H9 (cell line): ENCODE results near the gene OS9. TPM values are rescaled to one million over a fixed set of nuclear protein-coding genes. Genes with fewer than 3 reads are reported as not detected.

ENCODE experiments used
- DNase-seq: peaks from one replicate; pipeline ENCODE4 v3.0.0-alpha.2; 2017
- H2AFZ ChIP-seq: one replicate; pipeline ENCODE4 v1.6.1; 2013; ENCODE audit warnings: mild to moderate bottlenecking, low read length, control low read depth, moderate library complexity
- H2AK5ac ChIP-seq: 2 replicates; pipeline ENCODE4 v1.6.1; 2013; ENCODE audit warnings: low read length, control low read depth, mixed read lengths; ENCODE audit not compliant: insufficient read length
- H2BK120ac ChIP-seq: one replicate; pipeline ENCODE4 v1.6.1; 2013; ENCODE audit warnings: low read depth, mild to moderate bottlenecking, low read length, control low read depth, inconsistent platforms; ENCODE audit not compliant: poor library complexity, severe bottlenecking
- H2BK12ac ChIP-seq: 2 replicates; pipeline ENCODE4 v1.6.1; 2013; ENCODE audit warnings: low read length, control low read depth, mixed read lengths, low read depth; ENCODE audit not compliant: insufficient read length
- H2BK15ac ChIP-seq: 2 replicates; pipeline ENCODE4 v1.6.1; 2013; ENCODE audit warnings: low read depth, low read length, control low read depth
- H2BK20ac ChIP-seq: one replicate; pipeline ENCODE4 v1.6.1; 2013; ENCODE audit warnings: low read depth, mild to moderate bottlenecking, low read length, control low read depth, inconsistent platforms; ENCODE audit not compliant: poor library complexity, severe bottlenecking
- H2BK5ac ChIP-seq: 2 replicates; pipeline ENCODE4 v1.6.1; 2013; ENCODE audit warnings: low read length, control low read depth, mixed read lengths; ENCODE audit not compliant: insufficient read length
- H3K14ac ChIP-seq: 2 replicates; pipeline ENCODE4 v1.6.1; 2013; ENCODE audit warnings: low read length, control low read depth; ENCODE audit not compliant: insufficient read depth
- H3K18ac ChIP-seq: 2 replicates; pipeline ENCODE4 v1.6.1; 2013; ENCODE audit warnings: low read depth, mild to moderate bottlenecking, mixed read lengths, low read length, control low read depth; ENCODE audit not compliant: insufficient read length
- H3K23ac ChIP-seq: 2 replicates; pipeline ENCODE4 v1.6.1; 2013; ENCODE audit warnings: low read length, control low read depth, mixed read lengths, low read depth; ENCODE audit not compliant: insufficient read length
- H3K23me2 ChIP-seq: 2 replicates; pipeline ENCODE4 v1.6.1; 2013; ENCODE audit warnings: low read depth, mild to moderate bottlenecking, mixed read lengths, low read length, control low read depth; ENCODE audit not compliant: insufficient read length, poor library complexity, severe bottlenecking
- H3K27ac ChIP-seq: 2 replicates; pipeline ENCODE4 v1.5.1; 2013; ENCODE audit warnings: low read length, control low read depth, mixed read lengths, low read depth; ENCODE audit not compliant: insufficient read length
- H3K27me3 ChIP-seq: 2 replicates; pipeline ENCODE4 v1.6.1; 2013; ENCODE audit warnings: low read length, control low read depth, inconsistent platforms; ENCODE audit not compliant: insufficient read depth
- H3K4ac ChIP-seq: 2 replicates; pipeline ENCODE4 v1.6.1; 2013; ENCODE audit warnings: low read depth, mild to moderate bottlenecking, control low read depth, inconsistent platforms, low read length, moderate library complexity
- H3K4me1 ChIP-seq: 2 replicates; pipeline ENCODE4 v1.6.1; 2013; ENCODE audit warnings: low read length, control low read depth, inconsistent platforms; ENCODE audit not compliant: insufficient read depth
- H3K4me2 ChIP-seq: 2 replicates; pipeline ENCODE4 v1.6.1; 2013; ENCODE audit warnings: low read length, control low read depth, mixed read lengths; ENCODE audit not compliant: insufficient read length, insufficient read depth
- H3K56ac ChIP-seq: 2 replicates; pipeline ENCODE4 v1.6.1; 2013; ENCODE audit warnings: low read depth, mild to moderate bottlenecking, mixed read lengths, low read length, control low read depth; ENCODE audit not compliant: insufficient read length
- H3K79me1 ChIP-seq: 2 replicates; pipeline ENCODE4 v1.6.1; 2013; ENCODE audit warnings: low read depth, mild to moderate bottlenecking, moderate library complexity, low read length, control low read depth, inconsistent platforms; ENCODE audit not compliant: insufficient read depth, poor library complexity, severe bottlenecking
- H3K79me2 ChIP-seq: 2 replicates; pipeline ENCODE4 v1.6.1; 2013; ENCODE audit warnings: low read length, control low read depth, inconsistent platforms; ENCODE audit not compliant: insufficient read depth
- H3K9ac ChIP-seq: 2 replicates; pipeline ENCODE4 v1.6.1; 2013; ENCODE audit warnings: low read length, control low read depth, mixed read lengths; ENCODE audit not compliant: insufficient read length; ENCODE audit errors: extremely low read depth
- H3K9me3 ChIP-seq: one replicate; pipeline ENCODE4 v1.6.1; 2013; ENCODE audit warnings: low read depth, low read length, inconsistent platforms; ENCODE audit not compliant: control insufficient read depth
- H3T11ph ChIP-seq: one replicate; pipeline ENCODE4 v1.6.1; 2013; ENCODE audit warnings: mild to moderate bottlenecking, low read length, control low read depth, inconsistent platforms
- H4K20me1 ChIP-seq: one replicate; pipeline ENCODE4 v1.6.1; 2013; ENCODE audit not compliant: control insufficient read depth, insufficient read length, insufficient read depth
- H4K5ac ChIP-seq: 2 replicates; pipeline ENCODE4 v1.6.1; 2013; ENCODE audit warnings: low read depth, mild to moderate bottlenecking, mixed read lengths, low read length, control low read depth; ENCODE audit not compliant: insufficient read length
- H4K8ac ChIP-seq: replicated peaks from 2 replicates; pipeline ENCODE4 v1.6.1; 2013; ENCODE audit warnings: low read length, control low read depth, mixed read lengths, low read depth; ENCODE audit not compliant: insufficient read length
- H4K91ac ChIP-seq: 2 replicates; pipeline ENCODE4 v1.6.1; 2013; ENCODE audit warnings: low read depth, mild to moderate bottlenecking, moderate library complexity, mixed read lengths, low read length, control low read depth; ENCODE audit not compliant: insufficient read length
- H3K27ac Mint-ChIP-seq, 3 experiments: 2 replicates in 2 of 3; 3 replicates in 1 of 3; pipeline ENCODE4 v1.8.0; 2020 to 2021; ENCODE audit warnings: mixed read lengths in 3 of 3, mild to moderate bottlenecking in 1 of 3, moderate library complexity in 1 of 3
- H3K27me3 Mint-ChIP-seq: 2 replicates; pipeline ENCODE4 v1.8.0; 2021; ENCODE audit warnings: low read depth, mild to moderate bottlenecking, moderate library complexity, mixed read lengths
- H3K36me3 Mint-ChIP-seq, 3 experiments: 2 replicates in 2 of 3; 3 replicates in 1 of 3; pipeline ENCODE4 v1.8.0; 2020 to 2021; ENCODE audit warnings: low read depth in 3 of 3, mixed read lengths in 3 of 3; ENCODE audit not compliant: insufficient read depth in 1 of 3
- H3K4me1 Mint-ChIP-seq, 2 experiments: 2 replicates each; pipeline ENCODE4 v1.8.0; 2020; ENCODE audit warnings: mixed read lengths in 2 of 2
- H3K4me3 Mint-ChIP-seq, 2 experiments: 2 replicates in 1 of 2; 3 replicates in 1 of 2; pipeline ENCODE4 v1.8.0; 2020 to 2021; ENCODE audit warnings: mild to moderate bottlenecking in 2 of 2, mixed read lengths in 2 of 2, moderate library complexity in 1 of 2
- H3K9me3 Mint-ChIP-seq, 2 experiments: 2 replicates in 1 of 2; 3 replicates in 1 of 2; pipeline ENCODE4 v1.8.0; 2020; ENCODE audit warnings: mild to moderate bottlenecking in 2 of 2, mixed read lengths in 2 of 2, moderate library complexity in 1 of 2
- CTCF ChIP-seq: fragments of 200-600 bp; sonication (generic); conservative IDR thresholded peaks from 3 replicates; pipeline ENCODE4 v1.8.0; 2021; ENCODE audit warnings: antibody characterized with exemption, mild to moderate bottlenecking
- WGBS: extraction: QIAGEN DNeasy Blood & Tissue Kit; methylation state at CpG from one replicate; pipeline ENCODE4 v1.1.7; 2013; ENCODE audit warnings: missing lambda C conversion rate, low lambda C conversion rate, mixed read lengths; ENCODE audit not compliant: insufficient read length; ENCODE audit errors: extremely low coverage; 5-methylcytosine and 5-hydroxymethylcytosine counted together
- total RNA-seq: library from RNA; stranded (reverse); gene quantifications from 2 replicates; pipeline ENCODE4 v1.2.1, GENCODE V29; 2021

OS9 gene
- total RNA-seq, 1 experiment from 2014 or later, result 112 TPM

- Histone ChIP-seq H3K9me3 (no peaks in the 10 kb centered on the region), H2BK120ac (no peak overlapping the region), H4K5ac (no peak overlapping the region), H3T11ph (no peak overlapping the region), H2AK5ac (no peak overlapping the region), H3K56ac (no peak overlapping the region), H3K4me2 (no peak overlapping the region), H3K27ac (no peak overlapping the region), H3K79me2 (no peaks in the 10 kb centered on the region), H3K4me1 (no peaks in the 10 kb centered on the region; the same call in 1 of the 2 replicates), H3K23me2 (peaks cover 12% of the 10 kb centered on the region), H4K20me1 (peaks cover 2% of the 10 kb centered on the region), H3K14ac (no peak overlapping the region), H3K27me3 (peaks cover 38% of the 10 kb centered on the region), H3K23ac (no peak overlapping the region), H2BK15ac (no peak overlapping the region), H4K8ac (no peak overlapping the region), H2AFZ (no peak overlapping the region), H3K9ac (no peak overlapping the region), H3K18ac (no peak overlapping the region), H2BK20ac (no peak overlapping the region), H2BK5ac (no peak overlapping the region), H3K79me1 (no peaks in the 10 kb centered on the region), H4K91ac (no peak overlapping the region), H3K4ac (no peak overlapping the region), H2BK12ac (no peak overlapping the region)
- TF ChIP-seq CTCF, result no peak
- Mint-ChIP-seq H3K4me1 (peaks cover 13 to 27% of the 10 kb centered on the region in 2 experiments), H3K4me3 (no peak overlapping the region), H3K9me3 (no peaks in the 10 kb centered on the region; a peak in 1 of 5 replicates), H3K27me3 (peaks cover 99% of the 10 kb centered on the region), H3K27ac (no peak overlapping the region), H3K36me3 (no peaks in the 10 kb centered on the region)
- DNase-seq, result no peak
- no CpG with 5 or more reads among the region's 19 CpGs for WGBS
Measured at GRCh38 chr12:57731411-57732080, 37.6 kb downstream of the OS9 start.
